Upper lobe of right lung (tissue), 1 donor: Measurements from ENCODE around the gene SPATA6L. TPM values are rescaled to one million over a fixed set of nuclear protein-coding genes. Genes with fewer than 3 reads are reported as not detected.

Experiments used
- ATAC-seq: fragments of 200-7000 bp; cut with Tn5 transposase; one replicate; pipeline ENCODE4 v1.9.1; 2020; ENCODE audit warnings: mild to moderate bottlenecking, moderate library complexity
- DNase-seq: peaks from one replicate; pipeline ENCODE4 v3.0.0-alpha.2; 2020
- H3K27ac ChIP-seq: fragments of 200-600 bp; one replicate; pipeline ENCODE4 v1.8.0; 2022
- H3K27me3 ChIP-seq: fragments of 200-600 bp; one replicate; pipeline ENCODE4 v1.8.0; 2022; ENCODE audit warnings: mild to moderate bottlenecking
- H3K36me3 ChIP-seq: fragments of 200-600 bp; one replicate; pipeline ENCODE4 v1.8.0; 2022
- H3K4me1 ChIP-seq: fragments of 200-600 bp; one replicate; pipeline ENCODE4 v1.8.0; 2022
- H3K4me3 ChIP-seq: fragments of 200-600 bp; one replicate; pipeline ENCODE4 v1.8.0; 2022; ENCODE audit warnings: mild to moderate bottlenecking
- H3K9me3 ChIP-seq: fragments of 200-600 bp; one replicate; pipeline ENCODE4 v1.8.0; 2022
- intact Hi-C: fragments of 100-400 bp; cut with DNase I; formaldehyde crosslinking; loops from one replicate; pipeline ENCODE4 v1.11.0; 2022
- total RNA-seq: library from RNA; stranded (reverse); fragmentation: NEBNext Ultra II Directional; extraction: Animal tissue kit (Norgen Biotek cat#: 25700); gene quantifications from one replicate; pipeline ENCODE4 v1.2.1, GENCODE V29; 2021
- TF ChIP-seq, protein P1 (sequence below): fragments of 200-600 bp; IDR thresholded peaks from one replicate; pipeline ENCODE4 v1.8.0; 2022; ENCODE audit warnings: antibody characterized with exemption
- donor health status: DM: no; HTN: yes; CAD: no; lungs with severe emphysema.

Gene SPATA6L
- total RNA-seq, 1 donor from 2014 or later = 12.6 TPM

DNA sequence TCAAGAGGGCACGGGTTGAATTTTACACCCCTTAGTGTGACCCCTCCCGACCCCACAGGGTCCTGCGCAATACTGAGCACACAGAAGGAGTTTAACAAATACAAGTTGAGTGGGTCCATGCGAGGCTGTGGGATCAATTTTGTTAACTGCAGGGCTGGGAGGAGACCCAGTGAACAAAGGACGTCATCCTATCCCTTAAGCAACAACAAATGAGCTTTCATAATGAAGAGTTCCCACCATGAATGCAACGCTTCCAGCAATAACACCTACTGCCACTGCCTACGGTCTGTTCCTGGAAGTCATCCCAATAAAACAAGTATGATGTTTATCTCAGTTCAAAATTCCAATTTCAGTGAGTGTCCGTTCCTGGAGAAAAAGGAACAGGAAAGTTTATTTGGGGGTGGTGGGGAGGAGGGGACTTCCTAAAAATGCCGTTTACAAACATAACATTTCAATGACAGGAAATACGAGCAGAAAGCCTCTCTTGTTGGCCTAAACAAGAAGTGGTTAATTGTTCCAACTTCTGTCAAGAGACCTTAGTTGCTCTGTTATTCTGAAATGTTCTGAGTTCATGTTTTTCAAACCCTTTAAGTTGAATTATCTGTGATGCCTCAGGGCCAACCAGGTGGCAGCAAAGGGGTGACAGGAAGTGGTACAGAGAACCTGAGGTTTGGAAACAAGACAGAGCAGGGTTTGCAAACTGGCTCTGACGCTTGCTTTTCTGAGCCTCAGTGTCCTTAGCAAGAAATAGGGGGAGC is 69.9 kb downstream of the SPATA6L start:
- Histone ChIP-seq H3K27ac (no peak overlapping the region), H3K4me1 (peaks cover 9% of the 10 kb centered on the region), H3K9me3 (no peaks in the 10 kb centered on the region), H3K4me3 (no peak overlapping the region), H3K36me3 (no peaks in the 10 kb centered on the region), H3K27me3 (no peaks in the 10 kb centered on the region)
- DNase-seq = no peak
- ATAC-seq = no peak
- intact Hi-C loops = no loop called here
- TF ChIP-seq, protein P1, sequence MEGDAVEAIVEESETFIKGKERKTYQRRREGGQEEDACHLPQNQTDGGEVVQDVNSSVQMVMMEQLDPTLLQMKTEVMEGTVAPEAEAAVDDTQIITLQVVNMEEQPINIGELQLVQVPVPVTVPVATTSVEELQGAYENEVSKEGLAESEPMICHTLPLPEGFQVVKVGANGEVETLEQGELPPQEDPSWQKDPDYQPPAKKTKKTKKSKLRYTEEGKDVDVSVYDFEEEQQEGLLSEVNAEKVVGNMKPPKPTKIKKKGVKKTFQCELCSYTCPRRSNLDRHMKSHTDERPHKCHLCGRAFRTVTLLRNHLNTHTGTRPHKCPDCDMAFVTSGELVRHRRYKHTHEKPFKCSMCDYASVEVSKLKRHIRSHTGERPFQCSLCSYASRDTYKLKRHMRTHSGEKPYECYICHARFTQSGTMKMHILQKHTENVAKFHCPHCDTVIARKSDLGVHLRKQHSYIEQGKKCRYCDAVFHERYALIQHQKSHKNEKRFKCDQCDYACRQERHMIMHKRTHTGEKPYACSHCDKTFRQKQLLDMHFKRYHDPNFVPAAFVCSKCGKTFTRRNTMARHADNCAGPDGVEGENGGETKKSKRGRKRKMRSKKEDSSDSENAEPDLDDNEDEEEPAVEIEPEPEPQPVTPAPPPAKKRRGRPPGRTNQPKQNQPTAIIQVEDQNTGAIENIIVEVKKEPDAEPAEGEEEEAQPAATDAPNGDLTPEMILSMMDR = no peak

- no peaks in the 10 kb centered on the region for H3K27me3 ChIP-seq
- TF ChIP-seq, protein P1 = no peak
- ATAC-seq = no peak
- H3K36me3 ChIP-seq = no peaks in the 10 kb centered on the region
- no peak overlapping the region for H3K4me3 ChIP-seq
- intact Hi-C loops = no loop called here
- no peak overlapping the region for H3K27ac ChIP-seq
- peaks cover 18% of the 10 kb centered on the region for H3K4me1 ChIP-seq
- H3K9me3 ChIP-seq = no peaks in the 10 kb centered on the region
- DNase-seq = no peak
Observed at GRCh38 chr9:4594994-4595393, 71.3 kb downstream of the SPATA6L start.

GRCh38 chr9:4594545-4594944 is 71.7 kb downstream of the SPATA6L start:
- no peaks in the 10 kb centered on the region for H3K9me3 ChIP-seq
- TF ChIP-seq, protein P1 = no peak
- peaks cover 18% of the 10 kb centered on the region for H3K4me1 ChIP-seq
- no peaks in the 10 kb centered on the region for H3K27me3 ChIP-seq
- H3K4me3 ChIP-seq = no peak overlapping the region
- intact Hi-C loops = no loop called here
- no peak overlapping the region for H3K27ac ChIP-seq
- ATAC-seq (no peak), DNase-seq (no peak)
- H3K36me3 ChIP-seq = no peaks in the 10 kb centered on the region

DNA sequence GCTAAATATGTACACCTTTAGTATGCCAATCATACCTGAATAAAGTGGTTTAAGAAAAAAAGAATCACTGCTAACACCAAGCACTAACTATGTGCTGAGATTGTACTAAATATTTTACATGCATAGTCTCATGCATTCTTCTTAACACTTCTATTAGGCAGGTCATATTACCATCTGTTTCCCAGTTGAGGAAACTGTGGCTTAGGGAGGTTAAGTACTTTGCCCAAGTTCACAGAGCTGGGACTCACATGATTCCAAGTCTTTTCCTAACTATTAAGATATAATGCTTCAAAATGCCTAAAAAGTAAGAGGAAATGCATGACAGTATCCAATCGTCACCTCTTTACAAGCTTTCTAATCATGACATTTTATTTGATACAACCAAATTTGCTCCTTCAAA is 73.4 kb downstream of the SPATA6L start:
- intact Hi-C loops = no loop called here
- Histone ChIP-seq H3K9me3 (no peaks in the 10 kb centered on the region), H3K4me1 (peaks cover 25% of the 10 kb centered on the region), H3K36me3 (no peaks in the 10 kb centered on the region), H3K27ac (no peak overlapping the region), H3K4me3 (no peak overlapping the region), H3K27me3 (no peaks in the 10 kb centered on the region)
- TF ChIP-seq, protein P1 = no peak
- ATAC-seq = no peak
- DNase-seq = no peak

- DNase-seq = no peak
- intact Hi-C loops = no loop called here
- Histone ChIP-seq H3K27ac (no peak overlapping the region), H3K36me3 (no peaks in the 10 kb centered on the region), H3K4me3 (no peak overlapping the region), H3K9me3 (no peaks in the 10 kb centered on the region), H3K4me1 (peaks cover 25% of the 10 kb centered on the region), H3K27me3 (no peaks in the 10 kb centered on the region)
- TF ChIP-seq, protein P1 = no peak
- no peak for ATAC-seq
Observed at GRCh38 chr9:4592295-4592694, 74.0 kb downstream of the SPATA6L start.

- no peak overlapping the region for H3K4me3 ChIP-seq
- peak overlapping the region; percentile 33 for H3K27ac ChIP-seq
- H3K4me1 ChIP-seq = peaks cover 23% of the 10 kb centered on the region
- no peaks in the 10 kb centered on the region for H3K27me3 ChIP-seq
- intact Hi-C loops = no loop called here
- DNase-seq = no peak
- peak; percentile 31 for ATAC-seq
- no peaks in the 10 kb centered on the region for H3K36me3 ChIP-seq
- H3K9me3 ChIP-seq = no peaks in the 10 kb centered on the region
- TF ChIP-seq, protein P1 = no peak
Observed at GRCh38 chr9:4591123-4591500, 75.2 kb downstream of the SPATA6L start.
